WTC11 (cell line): ENCODE results near the gene OTOG. TPM values are rescaled to one million over a fixed set of nuclear protein-coding genes. Genes with fewer than 3 reads are reported as not detected.

Experiments
- ATAC-seq: fragments of 200-7000 bp; cut with Tn5 transposase; 2 replicates; pipeline ENCODE4 v1.10.0; 2021; ENCODE audit warnings: mild to moderate bottlenecking, moderate library complexity
- CTCF ChIA-PET: fragments of 300-600 bp; sonication (Branson Sonifier 250); formaldehyde crosslinking; loops from one replicate; lab custom pipeline; 2021; ENCODE audit warnings: antibody characterized with exemption; lab: Charles Lee
- POLR2A ChIA-PET: fragments of 350-600 bp; sonication (Branson Sonifier 250); formaldehyde crosslinking; loops from one replicate; lab custom pipeline; 2021; ENCODE audit warnings: antibody characterized with exemption; lab: Charles Lee
- DNase-seq: peaks from one replicate; pipeline ENCODE4 v3.0.0; 2021; ENCODE audit warnings: low spot score
- H3K27ac Mint-ChIP-seq: 2 replicates; pipeline ENCODE4 v1.8.0; 2021; ENCODE audit warnings: mixed read lengths
- H3K27me3 Mint-ChIP-seq: 2 replicates; pipeline ENCODE4 v1.8.0; 2021; ENCODE audit warnings: low read depth, mild to moderate bottlenecking, moderate library complexity, mixed read lengths
- H3K36me3 Mint-ChIP-seq: 2 replicates; pipeline ENCODE4 v1.8.0; 2021; ENCODE audit warnings: mixed read lengths
- H3K4me1 Mint-ChIP-seq: 2 replicates; pipeline ENCODE4 v1.8.0; 2022; ENCODE audit warnings: mixed read lengths
- H3K4me3 Mint-ChIP-seq: 2 replicates; pipeline ENCODE4 v1.8.0; 2021; ENCODE audit warnings: mild to moderate bottlenecking, moderate library complexity, mixed read lengths
- H3K9me3 Mint-ChIP-seq: 2 replicates; pipeline ENCODE4 v1.8.0; 2021; ENCODE audit warnings: mixed read lengths
- AR ChIP-seq: fragments of 250-450 bp; sonication (Bioruptor Pico); IDR thresholded peaks from 2 replicates; pipeline ENCODE4 v1.9.0; 2021; ENCODE audit warnings: mild to moderate bottlenecking
- ATF1 ChIP-seq: sonication (generic); formaldehyde crosslinking; IDR thresholded peaks from 2 replicates; pipeline ENCODE4 v1.8.1; 2023; ENCODE audit warnings: mild to moderate bottlenecking, moderate library complexity, missing genetic modification reagents
- CBFB ChIP-seq: sonication (generic); formaldehyde crosslinking; IDR thresholded peaks from 2 replicates; pipeline ENCODE4 v1.8.1; 2022; ENCODE audit warnings: mild to moderate bottlenecking, low read depth, missing genetic modification reagents
- HMGXB4 ChIP-seq: sonication (generic); formaldehyde crosslinking; IDR thresholded peaks from 2 replicates; pipeline ENCODE4 v1.8.1; 2023; ENCODE audit warnings: mild to moderate bottlenecking, moderate library complexity, missing genetic modification reagents
- JAZF1 ChIP-seq: fragments of 250-450 bp; sonication (Bioruptor Pico); IDR thresholded peaks from 2 replicates; pipeline ENCODE4 v1.9.0; 2021; ENCODE audit warnings: moderate library complexity, mild to moderate bottlenecking, inconsistent platforms
- MYBL2 ChIP-seq: sonication (generic); formaldehyde crosslinking; IDR thresholded peaks from 2 replicates; pipeline ENCODE4 v1.8.1; 2023; ENCODE audit warnings: mild to moderate bottlenecking, moderate library complexity, missing genetic modification reagents
- NR2C2 ChIP-seq: sonication (generic); formaldehyde crosslinking; IDR thresholded peaks from 2 replicates; pipeline ENCODE4 v1.8.0; 2022; ENCODE audit warnings: mild to moderate bottlenecking, missing genetic modification reagents
- ZBTB43 ChIP-seq: sonication (generic); formaldehyde crosslinking; IDR thresholded peaks from 2 replicates; pipeline ENCODE4 v1.8.1; 2023; ENCODE audit warnings: mild to moderate bottlenecking, missing genetic modification reagents
- ZNF121 ChIP-seq: sonication (generic); formaldehyde crosslinking; IDR thresholded peaks from 2 replicates; pipeline ENCODE4 v1.8.0; 2023; ENCODE audit warnings: missing genetic modification reagents
- ZNF138 ChIP-seq: sonication (generic); formaldehyde crosslinking; conservative IDR thresholded peaks from 2 replicates; pipeline ENCODE4 v1.8.1; 2022; ENCODE audit warnings: mild to moderate bottlenecking, moderate library complexity, missing genetic modification reagents
- ZNF232 ChIP-seq: sonication (generic); formaldehyde crosslinking; IDR thresholded peaks from 2 replicates; pipeline ENCODE4 v1.8.0; 2022; ENCODE audit warnings: mild to moderate bottlenecking, missing genetic modification reagents
- ZNF532 ChIP-seq: fragments of 250-450 bp; sonication (Bioruptor Pico); IDR thresholded peaks from 2 replicates; pipeline ENCODE4 v1.9.0; 2021; ENCODE audit warnings: mild to moderate bottlenecking, borderline replicate concordance
- total RNA-seq: library from RNA; stranded (reverse); gene quantifications from 3 replicates; pipeline ENCODE4 v1.2.3, GENCODE V29; 2021
- TF ChIP-seq, protein P1 (sequence below): sonication (generic); formaldehyde crosslinking; IDR thresholded peaks from 2 replicates; pipeline ENCODE4 v1.8.1; 2023; ENCODE audit warnings: mild to moderate bottlenecking, missing genetic modification reagents, moderate library complexity
- TF ChIP-seq, protein P2 (sequence below): sonication (generic); formaldehyde crosslinking; IDR thresholded peaks from 2 replicates; pipeline ENCODE4 v1.8.0; 2023; ENCODE audit warnings: missing genetic modification reagents, mild to moderate bottlenecking, borderline replicate concordance

The OTOG gene
- total RNA-seq, 1 experiment from 2014 or later: 1.4 TPM

DNA sequence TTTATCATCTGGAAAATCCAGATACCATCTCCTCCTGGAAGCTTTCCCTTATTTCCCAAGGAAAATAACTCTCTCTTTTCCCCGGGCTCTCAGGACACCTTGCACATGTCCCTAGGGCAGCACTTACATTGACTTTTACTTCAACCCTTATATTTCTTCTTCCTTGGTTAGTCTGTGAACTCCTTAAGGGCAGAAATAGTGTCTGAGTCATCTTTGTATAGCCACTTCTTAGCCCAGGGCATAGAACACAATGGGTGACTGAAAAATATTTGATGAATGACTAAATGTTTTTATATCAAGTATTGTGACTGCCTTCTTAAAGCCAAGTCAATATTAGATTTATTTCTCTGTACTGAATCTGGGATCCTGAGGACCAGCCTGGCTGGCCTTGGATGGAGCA is 126.9 kb downstream of the OTOG start:
- Mint-ChIP-seq H3K4me1 (no peaks in the 10 kb centered on the region), H3K27me3 (peaks cover 42% of the 10 kb centered on the region), H3K36me3 (peaks cover 12% of the 10 kb centered on the region), H3K27ac (no peak overlapping the region), H3K4me3 (no peak overlapping the region), H3K9me3 (peaks cover 31% of the 10 kb centered on the region)
- ChIA-PET POLR2A (no interaction called here), CTCF (no interaction called here)
- no peak for ATAC-seq
- TF ChIP-seq ZNF121 (CRISPR knock-in tag): no peak
- no peak for TF ChIP-seq NR2C2 (CRISPR knock-in tag)
- TF ChIP-seq HMGXB4 (CRISPR knock-in tag): no peak
- no peak for TF ChIP-seq CBFB (CRISPR knock-in tag)
- TF ChIP-seq AR: no peak
- TF ChIP-seq ZNF138 (CRISPR knock-in tag): no peak
- no peak for TF ChIP-seq JAZF1 (CRISPR knock-in tag)
- TF ChIP-seq, protein P1, sequence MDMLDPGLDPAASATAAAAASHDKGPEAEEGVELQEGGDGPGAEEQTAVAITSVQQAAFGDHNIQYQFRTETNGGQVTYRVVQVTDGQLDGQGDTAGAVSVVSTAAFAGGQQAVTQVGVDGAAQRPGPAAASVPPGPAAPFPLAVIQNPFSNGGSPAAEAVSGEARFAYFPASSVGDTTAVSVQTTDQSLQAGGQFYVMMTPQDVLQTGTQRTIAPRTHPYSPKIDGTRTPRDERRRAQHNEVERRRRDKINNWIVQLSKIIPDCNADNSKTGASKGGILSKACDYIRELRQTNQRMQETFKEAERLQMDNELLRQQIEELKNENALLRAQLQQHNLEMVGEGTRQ (CRISPR knock-in tag): no peak
- TF ChIP-seq ZNF532: no peak
- no peak for TF ChIP-seq ZNF232 (CRISPR knock-in tag)
- no peak for TF ChIP-seq ZBTB43 (CRISPR knock-in tag)
- TF ChIP-seq MYBL2 (CRISPR knock-in tag): no peak
- TF ChIP-seq, protein P2, sequence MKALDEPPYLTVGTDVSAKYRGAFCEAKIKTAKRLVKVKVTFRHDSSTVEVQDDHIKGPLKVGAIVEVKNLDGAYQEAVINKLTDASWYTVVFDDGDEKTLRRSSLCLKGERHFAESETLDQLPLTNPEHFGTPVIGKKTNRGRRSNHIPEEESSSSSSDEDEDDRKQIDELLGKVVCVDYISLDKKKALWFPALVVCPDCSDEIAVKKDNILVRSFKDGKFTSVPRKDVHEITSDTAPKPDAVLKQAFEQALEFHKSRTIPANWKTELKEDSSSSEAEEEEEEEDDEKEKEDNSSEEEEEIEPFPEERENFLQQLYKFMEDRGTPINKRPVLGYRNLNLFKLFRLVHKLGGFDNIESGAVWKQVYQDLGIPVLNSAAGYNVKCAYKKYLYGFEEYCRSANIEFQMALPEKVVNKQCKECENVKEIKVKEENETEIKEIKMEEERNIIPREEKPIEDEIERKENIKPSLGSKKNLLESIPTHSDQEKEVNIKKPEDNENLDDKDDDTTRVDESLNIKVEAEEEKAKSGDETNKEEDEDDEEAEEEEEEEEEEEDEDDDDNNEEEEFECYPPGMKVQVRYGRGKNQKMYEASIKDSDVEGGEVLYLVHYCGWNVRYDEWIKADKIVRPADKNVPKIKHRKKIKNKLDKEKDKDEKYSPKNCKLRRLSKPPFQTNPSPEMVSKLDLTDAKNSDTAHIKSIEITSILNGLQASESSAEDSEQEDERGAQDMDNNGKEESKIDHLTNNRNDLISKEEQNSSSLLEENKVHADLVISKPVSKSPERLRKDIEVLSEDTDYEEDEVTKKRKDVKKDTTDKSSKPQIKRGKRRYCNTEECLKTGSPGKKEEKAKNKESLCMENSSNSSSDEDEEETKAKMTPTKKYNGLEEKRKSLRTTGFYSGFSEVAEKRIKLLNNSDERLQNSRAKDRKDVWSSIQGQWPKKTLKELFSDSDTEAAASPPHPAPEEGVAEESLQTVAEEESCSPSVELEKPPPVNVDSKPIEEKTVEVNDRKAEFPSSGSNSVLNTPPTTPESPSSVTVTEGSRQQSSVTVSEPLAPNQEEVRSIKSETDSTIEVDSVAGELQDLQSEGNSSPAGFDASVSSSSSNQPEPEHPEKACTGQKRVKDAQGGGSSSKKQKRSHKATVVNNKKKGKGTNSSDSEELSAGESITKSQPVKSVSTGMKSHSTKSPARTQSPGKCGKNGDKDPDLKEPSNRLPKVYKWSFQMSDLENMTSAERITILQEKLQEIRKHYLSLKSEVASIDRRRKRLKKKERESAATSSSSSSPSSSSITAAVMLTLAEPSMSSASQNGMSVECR (CRISPR knock-in tag): no peak
- no peak for TF ChIP-seq ATF1
- no peak for DNase-seq
